HG02970 (cell line): Measurements from ENCODE around the gene FLII.
"Not testable (repeated sequence)": the region's sequence is repeated elsewhere in the genome, so short reads cannot be mapped to it uniquely, and the experiment has no call there.

ENCODE experiments used
- ATAC-seq: cut with Tn5 transposase; IDR thresholded peaks from one replicate; pipeline ENCODE4 v1.9.1; 2021; ENCODE audit warnings: mild to moderate bottlenecking, moderate library complexity, moderate number of reproducible peaks; ENCODE audit not compliant: unreplicated experiment, low FRiP score

The FLII gene

GRCh38 chr17:18258356-18259038, at the start of gene FLII:
FLII (minus strand) TSS chr17:18258738; CDS start chr17:18258690, 48 bp downstream.
- no peak for ATAC-seq

GRCh38 chr17:18303206-18303605, 44.7 kb upstream of the FLII start:
- ATAC-seq = not testable (repeated sequence)

DNA sequence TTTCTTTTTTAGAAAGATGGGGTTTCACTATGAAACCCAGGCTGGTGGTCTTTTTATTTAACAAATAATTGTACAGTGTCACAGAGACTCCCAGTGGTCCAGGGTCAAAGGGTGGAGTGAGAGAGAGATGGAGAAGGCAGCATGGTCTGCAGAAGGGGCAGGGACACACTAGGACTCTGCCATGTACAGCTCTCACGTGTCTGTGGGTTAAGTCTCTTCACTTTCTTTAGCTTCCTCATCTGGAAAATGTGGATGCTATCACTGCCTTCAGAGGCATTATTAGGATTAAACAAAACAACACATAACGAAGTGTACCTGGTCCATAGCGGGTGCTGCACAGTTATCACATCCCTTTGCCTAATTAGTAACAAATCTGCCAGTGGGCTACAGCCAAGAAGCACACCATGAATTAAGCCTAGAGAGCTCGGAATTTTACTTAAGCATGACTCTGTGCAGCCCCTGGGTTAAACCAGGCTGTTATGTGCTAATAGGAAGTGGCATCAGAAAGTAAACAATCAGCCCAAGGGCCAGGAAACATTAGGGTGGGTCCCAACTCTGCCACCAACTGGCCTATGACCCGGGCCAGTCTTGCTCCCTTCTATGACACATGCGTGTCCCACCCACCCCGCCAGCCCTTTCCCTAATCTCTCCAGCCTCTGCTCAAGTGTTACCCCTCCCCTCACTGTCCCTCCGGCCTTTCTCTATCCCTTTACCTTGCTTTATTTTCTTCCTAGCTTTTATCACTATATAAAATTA, 42.4 kb upstream of the FLII start:
- ATAC-seq = no peak

DNA sequence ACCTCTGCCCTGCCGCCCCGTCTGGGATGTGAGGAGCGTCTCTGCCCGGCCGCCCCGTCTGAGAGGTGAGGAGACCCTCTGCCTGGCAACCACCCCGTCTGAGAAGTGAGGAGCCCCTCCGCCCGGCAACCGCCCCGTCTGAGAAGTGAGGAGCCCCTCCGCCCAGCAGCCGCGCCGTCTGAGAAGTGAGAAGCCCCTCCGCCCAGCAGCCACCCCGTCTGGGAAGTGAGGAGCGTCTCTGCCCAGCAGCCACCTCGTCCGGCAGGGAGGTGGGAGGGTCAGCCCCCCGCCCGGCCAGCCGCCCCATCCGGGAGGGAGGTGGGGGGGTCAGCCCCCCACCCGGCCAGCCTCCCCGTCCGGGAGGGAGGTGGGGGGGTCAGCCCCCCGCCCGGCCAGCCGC, 39.5 kb upstream of the FLII start:
- ATAC-seq = not testable (repeated sequence)

DNA sequence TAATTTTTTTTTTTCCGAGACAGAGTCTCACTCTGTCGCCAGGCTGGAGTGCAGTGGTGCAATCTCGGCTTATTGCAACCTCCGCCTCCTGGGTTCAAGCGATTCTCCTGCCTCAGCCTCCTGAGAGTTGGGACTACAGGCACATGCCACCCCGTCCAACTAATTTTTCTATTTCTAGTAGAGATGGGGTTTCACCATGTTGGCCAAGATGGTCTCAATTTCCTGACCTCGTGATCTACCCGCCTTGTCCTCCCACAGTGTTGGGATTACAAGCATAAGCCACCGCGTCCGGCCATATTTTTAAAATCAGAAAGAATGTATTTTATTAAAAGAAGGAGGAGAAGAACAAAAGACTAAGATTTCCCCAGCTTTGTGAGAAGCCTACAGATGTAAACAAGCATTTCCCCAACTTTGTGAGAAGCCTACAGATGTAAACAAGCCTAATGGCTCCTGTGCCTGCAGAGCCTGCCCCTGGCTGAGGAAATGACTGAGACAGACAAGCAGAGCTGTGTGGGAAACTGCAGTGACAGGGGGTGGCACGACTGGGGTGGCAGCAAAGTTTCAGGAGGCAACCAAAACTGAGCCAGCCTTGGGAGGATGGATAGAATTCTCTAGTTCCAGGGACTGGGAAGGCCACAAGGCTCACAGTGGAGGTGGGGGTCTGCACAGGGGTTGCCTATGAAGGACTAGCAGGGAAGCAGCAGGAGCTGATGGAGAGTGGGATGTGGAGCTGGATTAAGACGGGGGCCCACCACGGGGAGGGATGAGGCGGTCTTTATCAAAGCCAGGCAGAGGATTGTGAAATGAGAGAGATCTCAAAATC, 33.4 kb upstream of the FLII start:
- no peak for ATAC-seq

GRCh38 chr17:18285296-18285695, 26.8 kb upstream of the FLII start:
- no peak for ATAC-seq

GRCh38 chr17:18281788-18282187, 23.2 kb upstream of the FLII start:
- ATAC-seq = no peak

DNA sequence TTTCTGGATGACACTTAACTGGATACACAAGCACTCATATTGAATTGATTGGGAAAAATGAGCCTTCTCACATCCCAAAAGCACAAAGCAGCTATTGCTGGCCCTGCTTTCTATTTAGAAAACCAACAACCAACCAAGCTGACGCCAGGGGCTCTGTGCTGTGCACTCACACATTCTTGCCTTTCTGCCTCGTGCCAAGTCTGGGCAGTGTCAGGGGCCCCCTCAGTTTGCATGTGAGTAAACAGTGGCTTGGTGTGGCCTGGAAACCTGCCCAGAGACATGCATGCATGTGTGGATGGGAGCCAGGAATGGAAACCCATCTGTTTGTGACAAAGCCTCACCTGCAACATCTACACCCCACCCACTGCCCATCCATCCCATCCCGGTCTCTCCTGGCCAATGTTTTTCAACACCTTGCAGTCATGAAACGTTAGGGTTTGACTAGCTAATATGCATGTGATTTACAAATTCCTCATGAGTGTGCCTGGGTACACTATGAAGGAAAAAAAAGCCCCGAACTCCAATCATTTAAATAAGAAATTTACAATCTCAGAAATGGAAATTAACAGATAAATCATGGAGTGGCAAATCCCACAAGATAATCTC, 22.3 kb upstream of the FLII start:
- no peak for ATAC-seq

- no peak for ATAC-seq
Measured at GRCh38 chr17:18280249-18280648, 21.7 kb upstream of the FLII start.

DNA sequence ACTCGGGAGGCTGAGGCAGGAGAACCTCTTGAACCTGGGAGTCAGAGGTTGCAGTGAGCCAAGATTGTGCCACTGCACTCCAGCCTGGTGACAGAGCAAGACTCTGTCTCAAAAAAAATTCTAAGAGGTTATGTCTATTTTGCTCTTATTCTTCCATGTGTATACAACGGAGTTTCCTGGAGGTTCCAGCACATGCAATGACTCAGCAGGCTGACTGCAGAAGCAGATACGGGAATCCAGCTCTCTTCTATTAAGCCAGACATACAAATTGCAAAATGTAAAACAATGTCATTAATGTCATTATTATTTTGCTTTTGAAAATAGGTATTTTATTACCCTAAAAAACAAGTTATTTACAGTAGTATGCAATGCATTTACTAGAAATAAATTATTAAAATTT, 20.3 kb upstream of the FLII start:
- ATAC-seq = no peak

- no peak for ATAC-seq
Measured at GRCh38 chr17:18277076-18277475, 18.5 kb upstream of the FLII start.

DNA sequence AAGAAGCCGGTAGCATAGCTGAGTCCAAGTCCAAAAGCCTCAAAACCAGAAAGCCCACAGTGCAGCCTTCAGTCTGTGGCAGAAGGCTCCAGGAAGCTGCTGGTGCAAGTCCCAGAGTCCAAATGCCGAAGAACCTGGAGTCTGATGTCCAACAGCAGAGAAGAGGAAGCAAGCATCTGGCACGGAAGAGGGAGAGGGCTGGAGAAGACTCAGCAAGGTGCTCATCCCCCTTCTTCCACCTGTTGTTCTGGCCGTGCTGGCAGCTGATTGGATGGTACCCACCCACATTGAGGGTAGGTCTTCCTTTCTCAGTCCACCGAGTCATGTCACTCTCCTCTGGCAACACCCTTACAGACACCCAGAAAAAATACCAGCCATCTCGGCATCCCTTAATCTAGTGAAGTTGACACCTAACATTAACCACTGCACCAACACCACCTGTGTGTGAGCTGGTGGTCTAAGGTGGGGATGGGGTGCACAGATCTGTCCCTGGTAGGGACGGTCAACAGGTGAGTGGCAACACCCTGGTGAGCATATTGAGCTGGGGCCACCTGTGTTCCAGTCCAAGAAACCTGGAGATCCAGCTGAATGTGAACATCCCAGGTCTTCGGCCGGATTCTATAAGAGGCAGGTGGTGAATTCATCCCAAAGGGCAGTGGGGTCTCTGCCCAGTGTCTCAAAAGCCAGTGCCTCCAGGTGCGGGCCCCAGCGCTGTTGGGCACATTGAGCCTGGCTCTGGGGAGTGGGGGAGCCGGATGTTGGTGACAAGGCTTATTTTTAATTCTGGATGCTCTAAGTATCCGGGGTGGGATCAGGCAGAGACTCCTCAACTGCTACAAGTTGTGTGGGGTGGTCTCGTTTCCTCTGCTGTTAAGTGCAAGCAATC, 11.8 kb upstream of the FLII start:
- no peak for ATAC-seq

DNA sequence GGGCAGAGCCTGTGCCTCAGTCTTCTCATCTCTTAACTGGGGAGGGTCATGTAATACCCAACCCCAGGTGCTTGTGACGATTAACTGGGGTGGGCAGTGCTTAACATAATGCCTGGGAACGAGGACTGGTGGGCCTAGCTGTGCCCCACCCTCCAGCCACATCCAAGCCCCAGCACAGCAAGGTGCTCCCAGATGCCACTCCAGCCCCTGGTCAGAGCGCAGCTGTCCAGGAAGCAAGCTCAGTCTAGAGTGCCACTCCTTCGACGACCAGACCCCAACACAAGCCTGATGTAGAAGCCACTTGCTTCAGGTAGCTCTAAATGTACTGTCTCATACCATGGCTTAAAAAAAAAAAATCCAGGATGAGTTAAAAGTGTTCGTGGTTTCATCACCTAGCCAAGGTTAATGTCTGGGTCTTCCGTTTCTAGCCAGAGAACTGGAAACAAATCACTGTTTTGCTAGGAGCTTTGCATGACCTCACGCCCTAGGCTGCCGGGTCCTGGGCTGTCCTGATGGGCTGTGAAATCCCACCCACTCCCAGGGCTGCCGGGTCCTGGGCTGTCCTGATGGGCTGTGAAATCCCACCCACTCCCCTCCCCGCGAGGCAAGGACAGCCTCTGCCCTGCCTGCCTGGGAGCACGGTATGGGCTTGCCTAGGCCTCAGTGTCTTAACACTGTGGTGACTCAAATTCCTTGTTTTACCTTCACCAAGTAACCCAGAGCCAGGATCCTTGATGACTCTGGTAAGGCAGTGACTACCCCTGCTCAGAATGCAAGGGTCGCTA, 9.6 kb upstream of the FLII start:
- ATAC-seq = no peak

GRCh38 chr17:18267366-18267765, 8.8 kb upstream of the FLII start:
- no peak for ATAC-seq

GRCh38 chr17:18263885-18264682, 5.5 kb upstream of the FLII start:
- no peak for ATAC-seq

DNA sequence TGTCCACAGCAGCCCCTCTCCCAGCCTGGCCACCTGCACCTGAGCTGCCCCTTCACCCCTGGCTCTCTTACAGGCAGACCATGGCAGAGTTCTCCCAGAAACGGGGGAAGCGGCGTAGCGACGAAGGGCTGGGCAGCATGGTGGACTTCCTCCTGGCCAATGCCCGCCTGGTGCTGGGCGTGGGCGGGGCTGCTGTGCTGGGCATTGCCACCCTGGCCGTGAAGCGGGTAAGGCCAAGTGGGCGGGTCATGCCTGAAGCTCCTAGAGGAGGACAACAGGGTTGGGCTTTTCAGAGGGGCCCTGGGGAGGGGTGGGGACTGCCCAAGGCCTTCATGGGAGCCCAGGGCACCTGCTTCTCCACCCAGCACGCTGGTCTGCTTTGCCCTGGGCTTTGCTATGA, 4.1 kb upstream of the FLII start:
- ATAC-seq = no peak

- no peak for ATAC-seq
Measured at GRCh38 chr17:18262111-18262510, 3.6 kb upstream of the FLII start.

GRCh38 chr17:18261659-18262058, 3.1 kb upstream of the FLII start:
- ATAC-seq = no peak
